HepG2 (cell line): Measurements from ENCODE around the gene RPL41. TPM values are rescaled to one million over a fixed set of nuclear protein-coding genes. Genes with fewer than 3 reads are reported as not detected.

Source experiments
- ATAC-seq: fragments of 200-7000 bp; cut with Tn5 transposase; 3 replicates; pipeline ENCODE4 v1.9.1; 2020; ENCODE audit warnings: mild to moderate bottlenecking, moderate library complexity
- BruUV-seq: library from RNA; stranded (reverse); fragments of 400-500 nt; replicated peaks from 2 replicates; lab custom pipeline; 2021; lab: Mats Ljungman, UMichigan
- CTCF ChIA-PET: fragments of 300-600 bp; formaldehyde crosslinking; extraction: SDS; loops from one replicate; lab custom pipeline; 2021; ENCODE audit warnings: low total read pairs, inconsistent platforms, low intra/inter-chr PET ratio; lab: Yijun Ruan, JAX
- POLR2A ChIA-PET: fragments of 350-600 bp; sonication (Branson Sonifier 250); formaldehyde crosslinking; loops from one replicate; lab custom pipeline; 2020; ENCODE audit warnings: antibody characterized with exemption, inconsistent platforms; lab: Yijun Ruan, JAX
- DNase-seq: peaks from one replicate; pipeline ENCODE4 v3.0.0-alpha.2; 2015; ENCODE audit warnings: low spot score
- FAIRE-seq: peaks from 3 replicates; lab custom pipeline; 2011; peaks lifted over from hg19 to GRCh38; lab: Jason Lieb, UNC
- H2AFZ ChIP-seq: one replicate; pipeline ENCODE4 v1.6.1; 2011; ENCODE audit warnings: low read length, inconsistent platforms
- H3K27ac ChIP-seq: fragments of 300-600 bp; 3 replicates; pipeline ENCODE4 v1.8.0; 2011; ENCODE audit warnings: mixed run types, mild to moderate bottlenecking, mixed read lengths, low read length, inconsistent platforms; ENCODE audit not compliant: insufficient read depth; ENCODE audit errors: extremely low read length
- H3K27me3 ChIP-seq, 2 experiments: fragments of 200-600 bp in 1 of 2; 2 replicates in 1 of 2; 3 replicates in 1 of 2; pipeline versions ENCODE4 v1.6.0 to v1.8.0; 2011; ENCODE audit warnings: low read length in 2 of 2, mild to moderate bottlenecking in 2 of 2, moderate library complexity in 2 of 2, inconsistent platforms in 1 of 2; ENCODE audit not compliant: insufficient read depth in 2 of 2, control insufficient read depth in 1 of 2
- H3K36me3 ChIP-seq, 2 experiments: fragments of 200-600 bp in 1 of 2; replicated peaks in 1 of 2; 2 replicates in 1 of 2; 3 replicates in 1 of 2; pipeline versions ENCODE4 v1.5.1 to v1.8.0; 2011; ENCODE audit warnings: low read length in 2 of 2, inconsistent platforms in 1 of 2; ENCODE audit not compliant: insufficient read depth in 2 of 2, control insufficient read depth in 1 of 2
- H3K4me1 ChIP-seq: 2 replicates; pipeline ENCODE4 v1.5.1; 2012; ENCODE audit warnings: low read length, inconsistent platforms; ENCODE audit not compliant: insufficient read depth
- H3K4me2 ChIP-seq: 2 replicates; pipeline ENCODE4 v1.6.0; 2011; ENCODE audit warnings: low read depth, low read length, inconsistent platforms
- H3K4me3 ChIP-seq, 3 experiments: fragments of 200-600 bp in 1 of 3; sonication (generic), shearing (Covaris generic) in 1 of 3; replicated peaks in 1 of 3; 2 replicates each; pipeline ENCODE4 v1.5.1; 2011 to 2016; ENCODE audit warnings: low read length in 3 of 3, inconsistent platforms in 2 of 3, low read depth in 2 of 3, mild to moderate bottlenecking in 2 of 3, control low read depth in 1 of 3, mixed read lengths in 1 of 3; ENCODE audit not compliant: insufficient read depth in 1 of 3
- H3K79me2 ChIP-seq: one replicate; pipeline ENCODE4 v1.6.1; 2011; ENCODE audit warnings: low read length, inconsistent platforms; ENCODE audit not compliant: insufficient read depth
- H3K9ac ChIP-seq: 2 replicates; pipeline ENCODE4 v1.6.0; 2011; ENCODE audit warnings: mild to moderate bottlenecking, low read depth, low read length, inconsistent platforms; ENCODE audit not compliant: insufficient read depth
- H3K9me3 ChIP-seq: 2 replicates; pipeline ENCODE4 v1.5.1; 2012; ENCODE audit warnings: mild to moderate bottlenecking, low read length
- H4K20me1 ChIP-seq: 2 replicates; pipeline ENCODE4 v1.6.0; 2011; ENCODE audit warnings: inconsistent platforms, mild to moderate bottlenecking, low read length, moderate library complexity; ENCODE audit not compliant: insufficient read depth
- HIC2 ChIP-seq: sonication (generic); formaldehyde crosslinking; IDR thresholded peaks from 2 replicates; pipeline ENCODE4 v1.9.0; 2022; ENCODE audit warnings: low read depth, missing genetic modification reagents
- PBX3 ChIP-seq: sonication (generic); formaldehyde crosslinking; IDR thresholded peaks from 2 replicates; pipeline ENCODE4 v1.8.1; 2023; ENCODE audit warnings: missing genetic modification reagents, inconsistent platforms, borderline replicate concordance
- RBFOX2 ChIP-seq: fragments of 200-400 bp; formaldehyde crosslinking; IDR thresholded peaks from 2 replicates; pipeline ENCODE4 v1.6.1; 2017; ENCODE audit warnings: low read depth, mild to moderate bottlenecking, low read length
- STAT6 ChIP-seq: sonication (generic); formaldehyde crosslinking; IDR thresholded peaks from 2 replicates; pipeline ENCODE4 v1.4.0; 2020; ENCODE audit warnings: missing genetic modification reagents, mild to moderate bottlenecking, borderline replicate concordance
- ZNF263 ChIP-seq: sonication (generic); formaldehyde crosslinking; IDR thresholded peaks from 2 replicates; pipeline ENCODE4 v1.4.0; 2020; ENCODE audit warnings: missing genetic modification reagents
- ZNF605 ChIP-seq: sonication (generic); formaldehyde crosslinking; IDR thresholded peaks from 2 replicates; pipeline ENCODE4 v1.8.0; 2022; ENCODE audit warnings: mild to moderate bottlenecking, missing genetic modification reagents
- WGBS: methylation state at CpG from one replicate; pipeline ENCODE4 v1.1.6; 2017; ENCODE audit warnings: low lambda C conversion rate; 5-methylcytosine and 5-hydroxymethylcytosine counted together
- in situ Hi-C: cut with HindIII; loops from 2 replicates; pipeline ENCODE4 v1.10.0; 2017; ENCODE audit warnings: low pct_unique_long_range_greater_than_20kb; ENCODE audit not compliant: extremely low pct_ligation_motif_present
- intact Hi-C: fragments of 100-400 bp; cut with micrococcal nuclease; formaldehyde crosslinking; loops from one replicate; pipeline ENCODE4 v1.10.0; 2022; ENCODE audit not compliant: unreplicated experiment
- polyA plus RNA-seq, 8 experiments: library from polyadenylated mRNA; depleted of rRNA in 3 of 8; stranded (reverse) in 7 of 8; unstranded in 1 of 8; fragments of >200 nt; fragmentation: Illumina TruSeq in 4 of 8; extraction: Trizol in 4 of 8; gene quantifications; 2 replicates each; pipeline versions ENCODE4 v1.2.1 to v1.2.3, GENCODE V29; 2011 to 2016; ENCODE audit warnings: low read depth in 4 of 8, missing spikeins in 1 of 8, mixed read lengths in 1 of 8; ENCODE audit not compliant: insufficient read depth in 1 of 8
- total RNA-seq, 5 experiments: library from RNA; depleted of rRNA; stranded (reverse); fragments of >200 nt; fragmentation: Illumina TruSeq; extraction: Trizol; gene quantifications; 2 replicates each; pipeline ENCODE4 v1.2.3, GENCODE V29; 2016; ENCODE audit warnings: low read depth in 1 of 5

The RPL41 gene
- total and polyA plus RNA-seq, 2 of the 13 experiments (the other 11 are each of a cell fraction or from before 2014, with no cell fraction given): 4,012 to 7,670 TPM

GRCh38 chr12:56105609-56105902, 10.9 kb upstream of the RPL41 start:
- DNase-seq: no peak
- no peak overlapping the region for H2AFZ ChIP-seq
- WGBS: 8% methylated on average over 2 of the region's 2 CpGs
- ChIA-PET POLR2A (interaction anchor here (1.0 to 6.5 kb wide), 5 partner anchors 10 to 53 kb away, joined by 3 to 279 read pairs (median 30); partner anchors contain the start of genes ERBB3, ESYT1, MYL6 and RPL41), CTCF (no interaction called here)
- no peak for FAIRE-seq
- peaks cover 34% of the 10 kb centered on the region for H3K79me2 ChIP-seq
- peak overlapping the region; percentile 88 for H3K4me2 ChIP-seq
- no TSS peak for BruUV-seq
- no peak for ATAC-seq
- in situ Hi-C loops (no loop called here), intact Hi-C loops (loop anchor here (2.0 kb wide), 1 partner anchor 59 kb away; no protein-coding TSS in a partner anchor)
- no peaks in the 10 kb centered on the region for H3K9me3 ChIP-seq
- H3K4me3 ChIP-seq: peak overlapping the region; percentile 48 to 85 (median 74)
- H3K36me3 ChIP-seq: peaks cover 24 to 57% of the 10 kb centered on the region in 2 experiments
- H4K20me1 ChIP-seq: peaks cover 4% of the 10 kb centered on the region
- peaks cover 35% of the 10 kb centered on the region for H3K4me1 ChIP-seq
- TF ChIP-seq HIC2 (CRISPR knock-in tag) (no peak), PBX3 (no peak), ZNF263 (CRISPR knock-in tag) (peak; percentile 66), ZNF605 (no peak)
- no peaks in the 10 kb centered on the region for H3K27me3 ChIP-seq
- peak overlapping the region; percentile 76 for H3K27ac ChIP-seq
- peak overlapping the region; percentile 88 for H3K9ac ChIP-seq

DNA sequence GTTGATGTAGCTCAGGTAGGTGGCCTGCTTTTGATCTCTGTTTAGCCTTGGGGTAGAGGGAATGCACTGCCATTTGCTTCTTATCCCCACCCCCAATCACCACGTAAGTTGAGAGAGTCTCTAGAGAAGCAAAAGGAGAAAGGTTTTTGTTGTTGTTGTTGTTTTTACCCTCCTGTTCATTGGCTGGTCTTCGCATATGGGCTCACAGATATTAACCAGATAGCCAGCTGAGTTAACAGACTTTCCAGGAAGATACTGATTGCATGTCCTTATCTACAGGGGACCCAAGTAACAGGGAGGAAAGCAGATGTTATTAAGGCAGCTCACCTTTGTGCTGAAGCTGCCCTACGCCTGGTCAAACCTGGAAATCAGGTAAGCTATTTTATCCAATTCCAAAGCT, 9.2 kb upstream of the RPL41 start:
- no peak for FAIRE-seq
- 0 out of 2 replicates have a peak, but pooled peaks have one; percentile 6 for TF ChIP-seq RBFOX2
- TF ChIP-seq STAT6 (CRISPR knock-in tag): no peak

More for the DNA sequence above, 9.2 kb upstream of the RPL41 start:
- intact Hi-C loops (no loop called here), in situ Hi-C loops (no loop called here)
- no peak overlapping the region for H3K4me3 ChIP-seq
- H3K4me2 ChIP-seq: 0 out of 2 replicates have a peak overlapping the region, but pooled peaks have one; percentile 88
- no peak for ATAC-seq
- peaks cover 4% of the 10 kb centered on the region for H4K20me1 ChIP-seq
- no peaks in the 10 kb centered on the region for H3K27me3 ChIP-seq
- peaks cover 21 to 54% of the 10 kb centered on the region in 2 experiments for H3K36me3 ChIP-seq
- peaks cover 34% of the 10 kb centered on the region for H3K79me2 ChIP-seq
- no peak overlapping the region for H3K27ac ChIP-seq
- WGBS: 97% methylated on average over 3 of the region's 3 CpGs
- CTCF ChIA-PET: no interaction called here
- BruUV-seq: no TSS peak
- H3K9ac ChIP-seq: 0 out of 2 replicates have a peak overlapping the region, but pooled peaks have one; percentile 2
- no peak overlapping the region for H2AFZ ChIP-seq
- POLR2A ChIA-PET: interaction anchor here (0.6 to 2.0 kb wide), 3 partner anchors 12 to 32 kb away, joined by 3 to 10 read pairs (median 6); partner anchors contain the start of gene ZC3H10
- DNase-seq: no peak
- no peaks in the 10 kb centered on the region for H3K9me3 ChIP-seq
- H3K4me1 ChIP-seq: peaks cover 35% of the 10 kb centered on the region
